Measurements from ENCODE around the gene CLCN2.

Gene CLCN2

DNA sequence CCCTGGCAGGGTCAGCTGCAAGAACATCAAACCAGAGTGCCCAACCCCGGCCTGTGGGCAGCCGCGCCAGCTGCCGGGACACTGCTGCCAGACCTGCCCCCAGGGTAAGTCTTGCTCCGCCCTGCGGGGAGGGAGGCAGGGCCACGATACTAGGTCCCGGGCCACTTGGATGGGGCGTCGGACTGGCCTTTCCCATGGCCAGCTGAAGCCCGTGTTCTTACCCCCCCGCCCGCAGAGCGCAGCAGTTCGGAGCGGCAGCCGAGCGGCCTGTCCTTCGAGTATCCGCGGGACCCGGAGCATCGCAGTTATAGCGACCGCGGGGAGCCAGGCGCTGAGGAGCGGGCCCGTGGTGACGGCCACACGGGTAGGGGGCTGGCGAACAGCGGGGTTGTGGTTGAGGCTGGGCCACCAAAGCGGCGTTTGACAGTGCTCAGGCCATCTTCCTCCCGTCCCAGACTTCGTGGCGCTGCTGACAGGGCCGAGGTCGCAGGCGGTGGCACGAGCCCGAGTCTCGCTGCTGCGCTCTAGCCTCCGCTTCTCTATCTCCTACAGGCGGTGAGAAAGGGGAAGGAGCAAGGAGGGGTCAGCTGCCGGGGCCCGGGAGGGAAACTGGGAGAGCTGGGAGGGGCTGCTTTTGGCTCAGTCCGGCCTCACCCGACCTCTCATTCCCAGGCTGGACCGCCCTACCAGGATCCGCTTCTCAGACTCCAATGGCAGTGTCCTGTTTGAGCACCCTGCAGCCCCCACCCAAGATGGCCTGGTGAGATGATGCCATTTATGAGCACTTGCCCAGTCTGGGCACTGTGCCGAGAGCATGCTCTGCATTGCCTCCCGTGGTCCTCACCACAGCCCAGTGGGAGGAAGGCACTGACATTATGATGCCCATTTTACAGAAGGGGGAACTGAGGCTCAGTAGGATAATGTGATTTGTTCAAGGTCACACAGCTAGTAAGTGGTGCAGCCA, 20.1 kb upstream of the CLCN2 start:
- H3K4me3 ChIP-seq (ENCODE audit: control insufficient read depth, low read depth, low read length), result no peak overlapping the region
- no peak for TF ChIP-seq CTCF (IDR thresholded peaks at IDR 0.05; ENCODE audit: control insufficient read depth, insufficient read depth, low read depth, low read length, missing control alignments)
- DNase-seq (ENCODE audit: low read depth), result no peak

DNA sequence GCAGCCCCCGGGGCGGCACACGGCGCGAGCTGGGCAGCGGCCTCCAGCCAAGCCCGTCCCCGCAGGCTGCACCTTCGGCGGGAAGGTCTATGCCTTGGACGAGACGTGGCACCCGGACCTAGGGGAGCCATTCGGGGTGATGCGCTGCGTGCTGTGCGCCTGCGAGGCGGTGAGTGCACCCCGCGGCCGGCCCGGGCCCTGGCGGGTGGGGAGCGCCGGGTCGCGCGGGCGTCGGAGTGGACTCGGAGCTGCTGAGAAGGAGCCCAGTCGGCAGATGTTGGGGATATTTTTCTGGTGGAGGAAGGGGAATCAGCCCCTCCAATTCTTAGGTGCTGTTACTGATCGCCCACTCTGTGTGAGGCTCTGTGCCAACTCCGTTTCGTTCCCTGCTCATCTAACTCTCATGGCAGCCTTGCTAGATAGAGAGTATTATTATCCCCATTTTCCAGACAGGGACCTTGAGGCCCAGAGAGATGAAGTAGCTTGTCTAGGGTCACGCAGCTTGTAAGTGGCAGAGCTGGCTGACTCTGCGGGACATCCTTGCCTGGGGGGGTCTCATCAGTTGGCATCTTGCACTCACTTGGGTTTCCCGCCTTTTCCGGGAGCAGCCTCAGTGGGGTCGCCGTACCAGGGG, 19.3 kb upstream of the CLCN2 start:
- H3K4me3 ChIP-seq (ENCODE audit: control insufficient read depth, low read depth, low read length), result no peak overlapping the region
- no peak for TF ChIP-seq CTCF (IDR thresholded peaks at IDR 0.05; ENCODE audit: control insufficient read depth, insufficient read depth, low read depth, low read length, missing control alignments)
- DNase-seq (ENCODE audit: low read depth), result no peak

DNA sequence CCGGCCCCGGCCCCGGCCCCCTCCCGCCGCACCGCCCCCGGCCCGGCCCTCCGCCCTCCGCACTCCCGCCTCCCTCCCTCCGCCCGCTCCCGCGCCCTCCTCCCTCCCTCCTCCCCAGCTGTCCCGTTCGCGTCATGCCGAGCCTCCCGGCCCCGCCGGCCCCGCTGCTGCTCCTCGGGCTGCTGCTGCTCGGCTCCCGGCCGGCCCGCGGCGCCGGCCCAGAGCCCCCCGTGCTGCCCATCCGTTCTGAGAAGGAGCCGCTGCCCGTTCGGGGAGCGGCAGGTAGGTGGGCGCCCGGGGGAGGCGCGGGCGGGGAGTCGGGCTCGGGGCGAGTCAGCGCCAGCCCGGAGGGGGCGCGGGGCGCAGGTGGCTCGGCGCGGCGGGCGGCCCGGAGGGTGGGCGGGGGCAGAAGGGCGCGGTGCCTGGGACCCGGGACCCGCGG, 18.8 kb upstream of the CLCN2 start:
- H3K4me3 ChIP-seq (ENCODE audit: control insufficient read depth, low read depth, low read length), result peak overlapping the region; percentile 9; the same call in 1 of the 2 replicates
- no peak for TF ChIP-seq CTCF (IDR thresholded peaks at IDR 0.05; ENCODE audit: control insufficient read depth, insufficient read depth, low read depth, low read length, missing control alignments)
- no peak for DNase-seq (ENCODE audit: low read depth)

GRCh38 chr3:184379358-184380184, 18.2 kb upstream of the CLCN2 start, which contains the start of gene CHRD:
Gene CHRD (plus strand): TSS chr3:184380054. CDS start chr3:184380319, 265 bp downstream.
- no peak for DNase-seq (ENCODE audit: low read depth)
- peak within 1 kb of the TSS; percentile 9; the same call in 1 of the 2 replicates for H3K4me3 ChIP-seq (ENCODE audit: control insufficient read depth, low read depth, low read length)
- TF ChIP-seq CTCF (IDR thresholded peaks at IDR 0.05; ENCODE audit: control insufficient read depth, insufficient read depth, low read depth, low read length, missing control alignments), result no peak

GRCh38 chr3:184378651-184379357, 17.4 kb upstream of the CLCN2 start:
- H3K4me3 ChIP-seq (ENCODE audit: control insufficient read depth, low read depth, low read length), result no peak overlapping the region
- no peak for TF ChIP-seq CTCF (IDR thresholded peaks at IDR 0.05; ENCODE audit: control insufficient read depth, insufficient read depth, low read depth, low read length, missing control alignments)
- DNase-seq (ENCODE audit: low read depth), result no peak
